HEK293 (cell line): ENCODE results near the gene FAM219B.
A peak's percentile ranks its signal among the peaks of the same experiment; 100 is the strongest.

ENCODE experiments used
- CTCF ChIA-PET: fragments of 350-600 bp; formaldehyde crosslinking; extraction: SDS; loops from one replicate; lab custom pipeline; 2021; ENCODE audit warnings: antibody characterized with exemption; lab: Yijun Ruan, JAX
- POLR2A ChIA-PET: fragments of 300-600 bp; formaldehyde crosslinking; extraction: SDS; loops from one replicate; lab custom pipeline; 2020; ENCODE audit warnings: antibody characterized with exemption, inconsistent platforms; lab: Yijun Ruan, JAX
- H3K27ac ChIP-seq: fragments of 200-500 bp; sonication (Bioruptor generic); 2 replicates; pipeline ENCODE4 v1.5.1; 2014; ENCODE audit warnings: low read depth, low read length, control low read depth, inconsistent platforms; ENCODE audit errors: extremely low read depth
- H3K36me3 ChIP-seq, 2 experiments: fragments of 200-500 bp in 1 of 2; sonication (Bioruptor generic) in 1 of 2; 1 replicate in 1 of 2; 2 replicates in 1 of 2; pipeline ENCODE4 v1.5.1; 2014 to 2017; ENCODE audit warnings: inconsistent platforms in 2 of 2, low read length in 2 of 2; ENCODE audit not compliant: control insufficient read depth in 2 of 2, insufficient read depth in 1 of 2
- H3K4me1 ChIP-seq: fragments of 200-500 bp; sonication (Bioruptor generic); 2 replicates; pipeline ENCODE4 v1.5.1; 2014; ENCODE audit warnings: mild to moderate bottlenecking, low read length, inconsistent platforms; ENCODE audit not compliant: control insufficient read depth, insufficient read depth
- H3K4me3 ChIP-seq: 2 replicates; pipeline ENCODE4 v1.5.1; 2011; ENCODE audit warnings: low read depth, mild to moderate bottlenecking, control low read depth, low read length, moderate library complexity
- H3K9me3 ChIP-seq: fragments of 200-500 bp; sonication (Bioruptor generic); 2 replicates; pipeline ENCODE4 v1.5.1; 2014; ENCODE audit warnings: low read depth, low read length, inconsistent platforms; ENCODE audit not compliant: control insufficient read depth, insufficient read depth
- EGR2 ChIP-seq: fragments of 450-650 bp; formaldehyde crosslinking; IDR thresholded peaks from 2 replicates; pipeline ENCODE4 v1.5.1; 2016; ENCODE audit warnings: low read depth, missing biosample characterization, missing genetic modification characterization
- KLF1 ChIP-seq: fragments of 450-650 bp; formaldehyde crosslinking; IDR thresholded peaks from 2 replicates; pipeline ENCODE4 v1.5.1; 2016; ENCODE audit warnings: missing biosample characterization, missing genetic modification characterization
- KLF17 ChIP-seq: fragments of 450-650 bp; formaldehyde crosslinking; IDR thresholded peaks from 2 replicates; pipeline ENCODE4 v1.5.1; 2016; ENCODE audit warnings: missing biosample characterization, missing genetic modification characterization
- KLF7 ChIP-seq: fragments of 450-650 bp; formaldehyde crosslinking; IDR thresholded peaks from 2 replicates; pipeline ENCODE4 v1.5.1; 2016; ENCODE audit warnings: missing biosample characterization, missing genetic modification characterization, borderline replicate concordance
- PATZ1 ChIP-seq: fragments of 450-650 bp; formaldehyde crosslinking; IDR thresholded peaks from 2 replicates; pipeline ENCODE4 v1.5.1; 2016; ENCODE audit warnings: missing biosample characterization, missing genetic modification characterization
- SP2 ChIP-seq: fragments of 450-650 bp; formaldehyde crosslinking; IDR thresholded peaks from 2 replicates; pipeline ENCODE4 v1.5.1; 2016; ENCODE audit warnings: missing biosample characterization, missing genetic modification characterization
- WT1 ChIP-seq: fragments of 450-650 bp; formaldehyde crosslinking; IDR thresholded peaks from 2 replicates; pipeline ENCODE4 v1.5.1; 2016; ENCODE audit warnings: missing biosample characterization, missing genetic modification characterization
- ZBTB17 ChIP-seq: fragments of 450-650 bp; formaldehyde crosslinking; IDR thresholded peaks from 2 replicates; pipeline ENCODE4 v1.5.1; 2016; ENCODE audit warnings: missing biosample characterization, missing genetic modification characterization
- ZBTB7A ChIP-seq: fragments of 450-650 bp; formaldehyde crosslinking; IDR thresholded peaks from 2 replicates; pipeline ENCODE4 v1.5.1; 2016; ENCODE audit warnings: low read depth, missing biosample characterization, missing genetic modification characterization
- ZFHX2 ChIP-seq: fragments of 450-650 bp; formaldehyde crosslinking; conservative IDR thresholded peaks from 2 replicates; pipeline ENCODE4 v1.5.1; 2016; ENCODE audit warnings: missing biosample characterization, missing genetic modification characterization
- ZNF174 ChIP-seq: fragments of 450-650 bp; formaldehyde crosslinking; IDR thresholded peaks from 2 replicates; pipeline ENCODE4 v1.5.0; 2017; ENCODE audit warnings: missing biosample characterization, mild to moderate bottlenecking, missing genetic modification characterization
- ZNF341 ChIP-seq: fragments of 450-650 bp; formaldehyde crosslinking; IDR thresholded peaks from 2 replicates; pipeline ENCODE4; 2016; ENCODE audit warnings: low read depth, missing biosample characterization, missing genetic modification characterization
- ZNF366 ChIP-seq: fragments of 450-650 bp; formaldehyde crosslinking; conservative IDR thresholded peaks from 2 replicates; pipeline ENCODE4 v1.5.1; 2016; ENCODE audit warnings: missing biosample characterization, missing genetic modification characterization
- ZNF398 ChIP-seq: fragments of 450-650 bp; formaldehyde crosslinking; IDR thresholded peaks from 2 replicates; pipeline ENCODE4 v1.5.1; 2017; ENCODE audit warnings: missing biosample characterization, missing genetic modification characterization
- ZNF600 ChIP-seq: fragments of 450-650 bp; formaldehyde crosslinking; IDR thresholded peaks from 2 replicates; pipeline ENCODE4 v1.5.1; 2016; ENCODE audit warnings: missing biosample characterization, missing genetic modification characterization
- ZNF626 ChIP-seq: fragments of 450-650 bp; sonication (Bioruptor Pico); formaldehyde crosslinking; IDR thresholded peaks from 2 replicates; pipeline ENCODE4 v1.5.1; 2018; ENCODE audit warnings: missing biosample characterization, missing genetic modification characterization, inconsistent platforms
- ZNF658 ChIP-seq: fragments of 450-650 bp; formaldehyde crosslinking; IDR thresholded peaks from 2 replicates; pipeline ENCODE4; 2016; ENCODE audit warnings: missing biosample characterization, missing genetic modification characterization
- ZNF785 ChIP-seq: fragments of 450-650 bp; formaldehyde crosslinking; IDR thresholded peaks from 2 replicates; pipeline ENCODE4 v1.5.1; 2016; ENCODE audit warnings: missing biosample characterization, missing genetic modification characterization
- ZSCAN5A ChIP-seq: fragments of 450-650 bp; formaldehyde crosslinking; IDR thresholded peaks from 2 replicates; pipeline ENCODE4 v1.5.1; 2016; ENCODE audit warnings: missing biosample characterization, missing genetic modification characterization

FAM219B gene

GRCh38 chr15:74889390-74889882, 17.2 kb downstream of the FAM219B start:
- peak overlapping the region; percentile 75 for H3K4me3 ChIP-seq
- H3K27ac ChIP-seq: peak overlapping the region; percentile 66; the same call in 1 of the 2 replicates
- H3K36me3 ChIP-seq: peaks cover 12 to 29% of the 10 kb centered on the region in 2 experiments; a peak in 2 of 3 replicates
- CTCF ChIA-PET: interaction anchor here (1.0 to 7.7 kb wide), 4 partner anchors 13 to 61 kb away, joined by 3 to 57 read pairs (median 4); partner anchors contain the start of gene FAM219B
- no peaks in the 10 kb centered on the region for H3K9me3 ChIP-seq
- TF ChIP-seq KLF7 (tag by site-specific recombination): no peak
- peak; percentile 73 for TF ChIP-seq SP2 (tag by site-specific recombination)
- TF ChIP-seq KLF17 (tag by site-specific recombination): peak; percentile 55; the same call in 1 of the 2 replicates
- peak; percentile 5; the same call in 1 of the 2 replicates for TF ChIP-seq PATZ1 (tag by site-specific recombination)
- peak; percentile 100 for TF ChIP-seq ZNF600 (tag by site-specific recombination)
- 0 out of 2 replicates have a peak, but pooled peaks have one; percentile 22 for TF ChIP-seq KLF1 (tag by site-specific recombination)
- TF ChIP-seq ZNF174 (tag by site-specific recombination): no peak
- TF ChIP-seq ZNF398: peak; percentile 61
- TF ChIP-seq ZFHX2: peak; percentile 20; the same call in 1 of the 2 replicates
- 0 out of 2 replicates have a peak, but pooled peaks have one; percentile 20 for TF ChIP-seq ZSCAN5A (tag by site-specific recombination)
- no peak for TF ChIP-seq ZNF626 (tag by site-specific recombination)
- TF ChIP-seq ZNF658 (tag by site-specific recombination): no peak
- TF ChIP-seq ZBTB17 (tag by site-specific recombination): peak; percentile 56; the same call in 1 of the 2 replicates
- no peak for TF ChIP-seq ZBTB7A (tag by site-specific recombination)
- peak; percentile 82; the same call in 1 of the 2 replicates for TF ChIP-seq WT1 (tag by site-specific recombination)
- peak; percentile 59; the same call in 1 of the 2 replicates for TF ChIP-seq ZNF366
- TF ChIP-seq ZNF785 (tag by site-specific recombination): no peak
- TF ChIP-seq ZNF341 (tag by site-specific recombination): peak; percentile 84
- TF ChIP-seq EGR2 (tag by site-specific recombination): peak; percentile 58; the same call in 1 of the 2 replicates
- peaks cover 4% of the 10 kb centered on the region; the same call in 1 of the 2 replicates for H3K4me1 ChIP-seq
- POLR2A ChIA-PET: interaction anchor here (1.0 to 2.8 kb wide), 10 partner anchors 12 to 134 kb away, joined by 3 to 25 read pairs (median 4); partner anchors contain the start of genes COX5A, CSK, FAM219B and PPCDC
